ENCODE results near the gene UQCRC2. TPM values are rescaled to one million over a fixed set of nuclear protein-coding genes. Genes with fewer than 3 reads are reported as not detected.

The UQCRC2 gene
- total RNA-seq, 1 donor from 2014 or later = 170 TPM

DNA sequence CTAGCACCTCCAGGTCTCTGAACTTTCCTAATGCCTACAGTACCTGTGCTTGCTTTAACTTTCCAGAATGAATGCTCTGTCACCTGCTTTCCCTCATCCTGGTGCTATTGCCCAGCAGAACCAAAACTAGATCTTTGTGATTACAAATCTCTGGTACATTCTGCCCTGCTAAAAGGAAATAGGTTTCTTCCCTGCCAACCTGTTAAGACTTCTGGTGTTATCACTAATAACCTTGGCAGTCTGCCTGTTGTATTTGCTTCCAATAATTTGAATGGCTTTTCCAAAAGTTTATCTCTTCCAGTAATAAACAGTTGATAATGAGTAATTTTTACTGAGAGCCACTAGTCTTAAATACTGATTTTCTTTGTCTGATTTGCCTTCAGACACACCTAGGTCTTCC lies 32.4 kb downstream of the UQCRC2 start:
- ATAC-seq (no peak), DNase-seq (no peak)
- Histone ChIP-seq H3K9me3 (no peaks in the 10 kb centered on the region), H3K27me3 (ENCODE audit: low read depth) (no peaks in the 10 kb centered on the region), H3K27ac (no peak overlapping the region), H3K36me3 (peaks cover 44% of the 10 kb centered on the region), H3K4me1 (peaks cover 10% of the 10 kb centered on the region), H3K4me3 (no peak overlapping the region)
- intact Hi-C loops (cut with DNase I) = no loop called here
- TF ChIP-seq, protein P1, sequence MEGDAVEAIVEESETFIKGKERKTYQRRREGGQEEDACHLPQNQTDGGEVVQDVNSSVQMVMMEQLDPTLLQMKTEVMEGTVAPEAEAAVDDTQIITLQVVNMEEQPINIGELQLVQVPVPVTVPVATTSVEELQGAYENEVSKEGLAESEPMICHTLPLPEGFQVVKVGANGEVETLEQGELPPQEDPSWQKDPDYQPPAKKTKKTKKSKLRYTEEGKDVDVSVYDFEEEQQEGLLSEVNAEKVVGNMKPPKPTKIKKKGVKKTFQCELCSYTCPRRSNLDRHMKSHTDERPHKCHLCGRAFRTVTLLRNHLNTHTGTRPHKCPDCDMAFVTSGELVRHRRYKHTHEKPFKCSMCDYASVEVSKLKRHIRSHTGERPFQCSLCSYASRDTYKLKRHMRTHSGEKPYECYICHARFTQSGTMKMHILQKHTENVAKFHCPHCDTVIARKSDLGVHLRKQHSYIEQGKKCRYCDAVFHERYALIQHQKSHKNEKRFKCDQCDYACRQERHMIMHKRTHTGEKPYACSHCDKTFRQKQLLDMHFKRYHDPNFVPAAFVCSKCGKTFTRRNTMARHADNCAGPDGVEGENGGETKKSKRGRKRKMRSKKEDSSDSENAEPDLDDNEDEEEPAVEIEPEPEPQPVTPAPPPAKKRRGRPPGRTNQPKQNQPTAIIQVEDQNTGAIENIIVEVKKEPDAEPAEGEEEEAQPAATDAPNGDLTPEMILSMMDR (IDR thresholded peaks at IDR 0.05) = no peak

DNA sequence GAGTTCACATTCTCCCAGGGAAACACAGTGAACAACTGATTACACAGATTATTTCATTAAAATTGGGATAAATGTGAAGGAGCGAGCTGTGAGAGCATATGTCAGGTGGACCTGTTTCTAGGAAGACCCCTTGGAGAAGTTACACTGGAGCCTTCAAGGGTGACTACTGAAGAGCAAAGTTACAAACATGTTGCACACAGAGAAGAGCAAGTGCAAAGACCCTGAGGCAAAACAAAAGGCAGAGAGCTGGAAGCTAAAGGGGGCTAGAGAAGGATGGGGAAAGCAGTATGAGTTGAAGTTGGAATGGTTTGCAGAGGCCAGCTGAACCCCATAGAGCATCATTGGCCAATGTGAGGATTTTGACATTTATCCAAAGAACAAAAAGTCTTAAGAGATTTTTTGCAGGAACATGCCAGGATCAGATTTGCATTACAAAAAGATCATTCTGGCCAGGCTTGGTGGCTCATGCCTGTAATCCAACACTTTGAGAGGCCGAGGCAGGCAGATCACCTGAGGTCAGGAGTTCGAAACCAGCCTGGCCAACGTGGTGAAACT lies 33.6 kb downstream of the UQCRC2 start:
- no peak for ATAC-seq
- no peak for DNase-seq
- H3K27ac ChIP-seq = peak overlapping the region; percentile 42
- H3K36me3 ChIP-seq = peaks cover 32% of the 10 kb centered on the region
- H3K27me3 ChIP-seq (ENCODE audit: low read depth) = no peaks in the 10 kb centered on the region
- H3K9me3 ChIP-seq = no peaks in the 10 kb centered on the region
- TF ChIP-seq, protein P1 (IDR thresholded peaks at IDR 0.05) = no peak
- no peak overlapping the region for H3K4me3 ChIP-seq
- peaks cover 19% of the 10 kb centered on the region for H3K4me1 ChIP-seq
- intact Hi-C loops (cut with DNase I) = no loop called here

DNA sequence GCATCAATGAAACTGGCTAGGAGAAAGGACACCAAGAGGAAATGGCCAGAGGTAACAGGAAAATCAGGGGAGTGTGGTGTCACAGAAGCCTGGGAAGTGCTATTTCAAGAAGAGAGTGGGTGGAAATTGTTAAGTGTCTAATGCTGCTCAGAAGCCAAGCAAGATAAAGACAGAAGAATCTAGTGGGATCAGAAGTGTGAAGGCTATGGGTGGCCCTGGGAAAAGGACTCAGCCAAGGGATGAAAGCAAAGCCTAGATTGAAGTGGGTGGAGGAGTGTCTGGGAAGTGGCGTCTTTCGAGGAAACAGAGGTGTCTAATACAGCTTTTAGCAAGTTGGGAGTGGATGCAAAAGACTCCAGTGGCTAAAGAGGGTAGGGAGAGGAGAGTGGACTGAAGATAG lies 34.3 kb downstream of the UQCRC2 start:
- TF ChIP-seq, protein P1 (IDR thresholded peaks at IDR 0.05) = no peak

DNA sequence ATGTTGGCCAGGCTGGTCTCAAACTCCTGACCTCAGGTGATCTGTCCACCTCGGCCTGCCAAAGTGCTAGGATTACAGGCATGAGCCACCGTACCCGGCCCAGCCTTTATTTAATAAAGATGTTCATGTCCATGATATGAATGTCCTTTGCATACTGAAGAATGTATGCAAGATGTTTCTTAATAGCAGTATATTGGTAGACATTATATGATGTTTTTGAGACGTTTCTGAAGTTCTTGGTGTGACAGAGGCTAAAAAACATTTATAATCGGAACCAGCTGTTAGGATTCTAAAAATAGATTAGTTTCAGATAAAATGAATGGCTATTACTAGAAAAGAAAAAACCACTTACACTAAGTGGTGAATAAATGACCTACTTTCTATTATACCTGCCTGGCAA lies 36.0 kb downstream of the UQCRC2 start:
- no peak overlapping the region for H3K4me3 ChIP-seq
- H3K9me3 ChIP-seq = no peaks in the 10 kb centered on the region
- no peaks in the 10 kb centered on the region for H3K27me3 ChIP-seq (ENCODE audit: low read depth)
- ATAC-seq = no peak
- peaks cover 19% of the 10 kb centered on the region for H3K4me1 ChIP-seq
- no peak for DNase-seq
- peaks cover 8% of the 10 kb centered on the region for H3K36me3 ChIP-seq
- TF ChIP-seq, protein P1 (IDR thresholded peaks at IDR 0.05) = no peak
- H3K27ac ChIP-seq = no peak overlapping the region
- intact Hi-C loops (cut with DNase I) = no loop called here

More for the DNA sequence above, 34.3 kb downstream of the UQCRC2 start:
- peaks cover 19% of the 10 kb centered on the region for H3K4me1 ChIP-seq
- DNase-seq (no peak), ATAC-seq (no peak)
- no peak overlapping the region for H3K4me3 ChIP-seq
- intact Hi-C loops (cut with DNase I) = no loop called here
- H3K36me3 ChIP-seq = peaks cover 25% of the 10 kb centered on the region
- peak overlapping the region; percentile 42 for H3K27ac ChIP-seq
- H3K9me3 ChIP-seq = no peaks in the 10 kb centered on the region
- no peaks in the 10 kb centered on the region for H3K27me3 ChIP-seq (ENCODE audit: low read depth)

DNA sequence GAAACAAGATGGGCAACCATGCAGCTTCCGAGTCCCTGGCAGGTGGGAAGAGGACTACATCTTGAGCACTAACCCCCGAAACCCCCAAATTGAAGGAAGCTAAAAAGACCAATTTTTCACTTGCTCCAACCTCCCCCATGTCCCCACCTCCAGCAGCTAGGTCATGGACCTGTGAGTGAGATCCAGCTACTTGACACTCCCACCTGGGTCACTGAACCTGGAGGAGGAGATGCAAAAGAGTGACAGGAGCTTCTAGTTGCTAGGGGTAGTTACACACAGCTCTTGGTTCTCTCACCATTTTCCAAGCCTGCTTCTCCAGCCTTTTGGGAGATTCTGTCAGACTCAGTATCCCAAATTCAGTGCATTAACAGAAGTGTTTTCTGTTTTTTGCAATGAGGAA lies 36.6 kb downstream of the UQCRC2 start:
- H3K9me3 ChIP-seq = no peaks in the 10 kb centered on the region
- H3K4me3 ChIP-seq = no peak overlapping the region
- DNase-seq (no peak), ATAC-seq (no peak)
- intact Hi-C loops (cut with DNase I) = no loop called here
- no peaks in the 10 kb centered on the region for H3K27me3 ChIP-seq (ENCODE audit: low read depth)
- peaks cover 19% of the 10 kb centered on the region for H3K4me1 ChIP-seq
- H3K27ac ChIP-seq = no peak overlapping the region
- H3K36me3 ChIP-seq = peaks cover 2% of the 10 kb centered on the region
- TF ChIP-seq, protein P1 (IDR thresholded peaks at IDR 0.05) = no peak
